Measurements from ENCODE around the gene EFTUD2.

DNA sequence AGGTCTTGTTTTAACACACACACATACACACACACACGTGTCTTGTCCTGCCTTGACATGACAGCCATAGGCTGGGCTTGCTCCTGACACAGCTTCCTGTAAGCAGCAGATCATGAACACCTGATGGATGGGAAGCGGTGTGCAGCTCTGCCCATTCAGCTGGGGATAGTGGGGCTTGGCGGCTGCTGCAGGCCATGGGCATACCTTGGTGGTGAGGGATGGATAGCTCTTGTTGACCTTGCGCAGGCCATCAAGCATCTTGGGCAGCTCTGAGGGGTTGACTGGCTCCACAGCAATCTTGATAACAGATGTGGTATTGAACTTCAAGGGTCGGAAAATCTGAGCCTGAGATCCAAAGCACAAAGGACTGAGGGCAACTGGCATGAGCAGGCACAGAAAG lies 39.5 kb downstream of the EFTUD2 start:
- TF ChIP-seq, protein P1, sequence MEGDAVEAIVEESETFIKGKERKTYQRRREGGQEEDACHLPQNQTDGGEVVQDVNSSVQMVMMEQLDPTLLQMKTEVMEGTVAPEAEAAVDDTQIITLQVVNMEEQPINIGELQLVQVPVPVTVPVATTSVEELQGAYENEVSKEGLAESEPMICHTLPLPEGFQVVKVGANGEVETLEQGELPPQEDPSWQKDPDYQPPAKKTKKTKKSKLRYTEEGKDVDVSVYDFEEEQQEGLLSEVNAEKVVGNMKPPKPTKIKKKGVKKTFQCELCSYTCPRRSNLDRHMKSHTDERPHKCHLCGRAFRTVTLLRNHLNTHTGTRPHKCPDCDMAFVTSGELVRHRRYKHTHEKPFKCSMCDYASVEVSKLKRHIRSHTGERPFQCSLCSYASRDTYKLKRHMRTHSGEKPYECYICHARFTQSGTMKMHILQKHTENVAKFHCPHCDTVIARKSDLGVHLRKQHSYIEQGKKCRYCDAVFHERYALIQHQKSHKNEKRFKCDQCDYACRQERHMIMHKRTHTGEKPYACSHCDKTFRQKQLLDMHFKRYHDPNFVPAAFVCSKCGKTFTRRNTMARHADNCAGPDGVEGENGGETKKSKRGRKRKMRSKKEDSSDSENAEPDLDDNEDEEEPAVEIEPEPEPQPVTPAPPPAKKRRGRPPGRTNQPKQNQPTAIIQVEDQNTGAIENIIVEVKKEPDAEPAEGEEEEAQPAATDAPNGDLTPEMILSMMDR (conservative IDR thresholded peaks at IDR 0.05; ENCODE audit: low read length) = no peak
- TF ChIP-seq EZH2phosphoT487 (IDR thresholded peaks at IDR 0.05; ENCODE audit: borderline replicate concordance, low read depth, low read length) = no peak

Data from OCI-LY7 (cell line).